ENCODE results near the gene ACER3.

GRCh38 chr11:76850130-76850529 lies 10.6 kb upstream of the ACER3 start:
- TF ChIP-seq CTCF (IDR thresholded peaks at IDR 0.05 in 4 of 5, conservative IDR thresholded peaks at IDR 0.05 in 1 of 5) = no peak
- TF ChIP-seq POLR2A (IDR thresholded peaks at IDR 0.05) = no peak
